Astrocyte (in vitro differentiated cells and primary cell): Measurements from ENCODE around the gene GH1.

ENCODE experiments used
- CTCF ChIP-seq: IDR thresholded peaks from 2 replicates; pipeline ENCODE4 v1.5.1; 2011; ENCODE audit warnings: low read depth, mild to moderate bottlenecking, inconsistent platforms, low read length, moderate library complexity; ENCODE audit not compliant: insufficient read depth
- EZH2 ChIP-seq: IDR thresholded peaks from 2 replicates; pipeline ENCODE4 v1.6.1; 2012; ENCODE audit warnings: mild to moderate bottlenecking, low read length, inconsistent platforms; ENCODE audit not compliant: insufficient read depth

DNA sequence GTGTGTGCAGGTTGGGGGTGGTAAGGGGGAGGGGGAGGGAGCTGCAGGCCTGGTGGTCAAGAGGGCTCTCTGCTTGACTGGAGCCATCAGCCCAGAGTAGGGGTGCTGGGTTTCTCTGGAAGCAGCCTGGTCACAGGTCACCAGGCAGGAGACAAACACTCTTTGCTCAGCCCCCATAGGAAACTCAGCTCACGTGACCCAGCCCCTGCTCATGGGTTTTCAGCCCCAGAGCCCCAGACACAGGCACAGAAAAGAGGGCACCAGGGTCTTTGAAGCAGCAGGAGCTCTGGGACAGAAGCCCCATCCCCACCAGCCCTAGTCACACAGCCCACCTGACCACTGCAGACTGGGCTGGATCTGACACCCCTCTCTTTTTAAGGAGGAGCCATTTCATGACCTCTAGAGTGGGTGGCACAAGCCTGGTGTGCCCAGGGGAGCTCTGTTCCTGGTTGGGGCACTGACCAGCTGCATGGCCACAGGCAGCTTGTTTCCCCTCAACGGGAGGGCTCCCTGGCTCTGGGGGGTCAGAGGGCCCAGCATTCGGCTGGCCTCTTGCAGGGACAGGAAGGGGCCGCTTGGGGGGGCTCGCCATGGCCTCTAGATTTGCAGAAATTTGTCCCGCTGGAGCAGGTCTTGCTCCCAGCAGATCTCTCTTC is 27.3 kb upstream of the GH1 start:
- TF ChIP-seq CTCF (no peak), EZH2 (no peak)
